Activated naive CD8-positive, alpha-beta T cell treated with anti-CD3 and anti-CD28 coated beads, Interleukin-2, amount 10 ng/mL, durations not matched to agents 7 days and 5 days (primary cell): ENCODE results near the gene IST1. TPM values are rescaled to one million over a fixed set of nuclear protein-coding genes. Genes with fewer than 3 reads are reported as not detected.
A peak's percentile ranks its signal among the peaks of the same experiment; 100 is the strongest.
"Not testable (repeated sequence)": the region's sequence is repeated elsewhere in the genome, so short reads cannot be mapped to it uniquely, and the experiment has no call there.

Experiments
- ATAC-seq: fragments of 150-1000 bp; cut with Tn5 transposase; one replicate; pipeline ENCODE4 v1.10.0; 2021; ENCODE audit warnings: low read depth, moderate library complexity
- POLR2A ChIA-PET: fragments of 350-600 bp; sonication (Branson Sonifier 250); formaldehyde crosslinking; loops from one replicate; lab custom pipeline; 2021; ENCODE audit warnings: antibody characterized with exemption; lab: Charles Lee
- DNase-seq: peaks from one replicate; pipeline ENCODE4 v3.0.0; 2021
- H3K27ac Mint-ChIP-seq: one replicate; pipeline ENCODE4 v1.8.0; 2022; ENCODE audit warnings: mild to moderate bottlenecking, mixed read lengths
- H3K27me3 Mint-ChIP-seq: one replicate; pipeline ENCODE4 v1.8.0; 2022; ENCODE audit warnings: mild to moderate bottlenecking, moderate library complexity, mixed read lengths
- H3K36me3 Mint-ChIP-seq: one replicate; pipeline ENCODE4 v1.8.0; 2021; ENCODE audit warnings: mild to moderate bottlenecking, mixed read lengths
- H3K4me1 Mint-ChIP-seq: one replicate; pipeline ENCODE4 v1.8.0; 2021; ENCODE audit warnings: mixed read lengths
- H3K4me3 Mint-ChIP-seq: one replicate; pipeline ENCODE4 v1.8.0; 2022; ENCODE audit warnings: mild to moderate bottlenecking, moderate library complexity, mixed read lengths
- H3K9me3 Mint-ChIP-seq: one replicate; pipeline ENCODE4 v1.8.0; 2021; ENCODE audit warnings: mixed read lengths
- total RNA-seq, 2 experiments: library from RNA; stranded (reverse); gene quantifications; one replicate each; pipeline ENCODE4 v1.2.3, GENCODE V29; 2021

IST1 gene
- total RNA-seq, 2 experiments from 2014 or later, result 228 to 248 TPM

DNA sequence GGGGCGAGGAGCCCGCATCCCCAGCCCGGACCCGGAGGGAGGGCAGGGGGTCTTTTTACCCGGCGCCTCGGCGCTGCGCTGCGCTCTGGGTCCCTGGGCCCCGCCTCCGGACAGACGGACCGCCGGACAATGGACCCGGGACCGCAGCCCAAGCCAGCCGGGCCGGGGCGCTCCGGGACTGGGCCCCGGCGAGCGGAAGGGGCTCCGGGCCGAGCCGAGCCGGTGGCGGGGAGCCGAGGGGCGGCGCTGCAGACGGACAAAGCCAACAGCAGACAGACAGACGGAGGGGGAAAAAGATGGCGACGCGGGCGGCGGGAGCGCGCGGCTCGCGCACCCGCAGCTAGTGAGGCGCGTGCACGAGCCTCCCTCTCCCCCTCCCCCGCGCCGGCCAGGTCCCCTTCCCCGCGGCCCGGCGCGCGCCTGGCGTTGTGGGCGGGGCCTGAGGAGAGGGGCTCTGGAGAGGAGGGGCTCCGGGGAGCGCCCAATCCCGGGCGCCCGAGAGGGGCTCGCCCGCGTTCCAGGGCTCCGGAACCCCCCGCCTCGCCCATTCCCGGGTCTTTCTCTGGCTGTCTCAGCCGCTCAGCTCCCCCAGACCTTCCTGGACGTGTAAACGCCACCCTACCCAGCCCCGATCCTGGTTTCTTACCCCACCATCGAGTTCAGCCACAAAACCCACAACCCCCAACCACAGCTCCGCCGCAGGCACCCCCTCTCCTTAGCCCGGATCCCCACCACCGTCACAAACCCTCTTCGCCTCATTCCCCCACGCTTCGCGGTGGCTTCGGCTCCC is 11.3 kb upstream of the IST1 start, which contains the start of gene ZNF821:
Gene ZNF821 (minus strand): TSS at position 334 of the 790 bp plus-strand sequence. CDS start 4,236 bp downstream, outside the sequence.
- ATAC-seq, result peak; percentile 48
- Mint-ChIP-seq H3K4me3 (peak within 1 kb of the TSS; percentile 90), H3K4me1 (peaks cover 41% of the 10 kb centered on the region), H3K9me3 (no peaks in the 10 kb centered on the region), H3K27ac (peak within 1 kb of the TSS; percentile 88), H3K36me3 (peaks cover 12% of the 10 kb centered on the region), H3K27me3 (peaks cover 31% of the 10 kb centered on the region)
- POLR2A ChIA-PET, result interaction anchor here (1.1 to 5.5 kb wide), 6 partner anchors 11 to 76 kb away, joined by 3 to 79 read pairs (median 12); partner anchors contain the start of genes AP1G1, ATXN1L and IST1
- peak; percentile 81 for DNase-seq

DNA sequence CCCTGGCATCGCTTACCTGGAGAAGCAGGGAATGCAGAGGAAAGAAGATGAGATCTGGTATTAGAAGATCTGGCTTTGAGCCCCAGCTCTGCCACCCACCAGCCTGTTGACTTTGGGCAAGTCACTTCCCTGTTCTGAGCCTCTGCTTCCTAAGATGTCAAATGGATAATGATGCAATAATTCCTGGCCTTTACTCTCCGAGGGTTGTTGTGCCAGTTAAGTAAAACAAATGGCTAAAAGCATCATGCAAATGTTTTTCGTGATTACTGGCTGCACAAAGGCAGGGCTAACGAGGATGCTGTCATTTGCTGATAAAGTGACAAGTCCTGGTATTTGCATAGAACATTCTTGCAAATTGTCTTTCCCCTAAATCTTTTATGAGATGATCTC is 10.1 kb upstream of the IST1 start:
- Mint-ChIP-seq H3K9me3 (no peaks in the 10 kb centered on the region), H3K27ac (peak overlapping the region; percentile 88), H3K4me3 (peak overlapping the region; percentile 90), H3K36me3 (peaks cover 1% of the 10 kb centered on the region), H3K4me1 (peaks cover 36% of the 10 kb centered on the region), H3K27me3 (peaks cover 28% of the 10 kb centered on the region)
- ATAC-seq (no peak), DNase-seq (no peak)
- POLR2A ChIA-PET, result interaction anchor here (0.8 to 5.5 kb wide), 2 partner anchors 10 to 320 kb away, joined by 3 to 79 read pairs; partner anchors contain the start of gene IST1

DNA sequence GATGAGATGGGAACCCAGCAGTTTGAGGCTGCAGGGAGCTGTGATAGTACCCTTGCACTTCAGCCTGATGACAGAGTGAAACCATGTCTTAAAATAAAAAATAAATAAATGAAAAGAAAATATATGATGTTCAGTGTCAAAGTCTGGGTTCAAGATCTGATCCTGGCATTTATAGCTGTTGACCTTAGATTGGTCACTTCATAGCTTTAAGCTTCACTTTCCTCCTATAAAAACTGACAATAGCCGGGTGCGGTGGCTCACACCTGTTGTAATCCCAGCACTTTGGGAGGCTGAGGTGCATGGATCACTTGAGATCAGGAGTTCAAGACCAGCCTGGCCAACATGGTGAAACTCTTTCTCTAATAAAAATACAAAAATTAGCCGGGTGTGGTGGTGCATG is 6.2 kb upstream of the IST1 start:
- no peak for ATAC-seq
- H3K27me3 Mint-ChIP-seq, result peaks cover 28% of the 10 kb centered on the region
- peaks cover 11% of the 10 kb centered on the region for H3K4me1 Mint-ChIP-seq
- POLR2A ChIA-PET, result no interaction called here
- DNase-seq, result no peak
- no peak overlapping the region for H3K4me3 Mint-ChIP-seq
- H3K27ac Mint-ChIP-seq, result no peak overlapping the region
- no peaks in the 10 kb centered on the region for H3K36me3 Mint-ChIP-seq
- no peaks in the 10 kb centered on the region for H3K9me3 Mint-ChIP-seq

DNA sequence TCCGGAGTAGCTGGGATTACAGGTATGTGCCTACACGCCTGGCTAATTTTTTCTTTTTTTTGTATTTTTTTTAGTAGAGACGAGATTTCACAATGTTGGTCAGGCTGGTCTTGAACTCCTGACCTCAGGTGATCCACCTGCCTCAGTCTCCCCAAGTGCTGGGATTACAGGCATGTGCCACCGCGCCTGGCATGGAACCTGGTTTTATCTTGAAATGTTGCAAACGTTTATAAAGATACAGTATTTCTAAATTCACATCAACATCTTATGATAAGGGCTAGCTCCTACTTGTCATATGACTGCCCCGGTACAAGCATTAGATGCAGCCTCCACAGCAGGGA is 1.5 kb upstream of the IST1 start:
- DNase-seq, result no peak
- POLR2A ChIA-PET, result interaction anchor here (0.7 to 3.8 kb wide), 7 partner anchors 11 to 99 kb away, joined by 3 to 79 read pairs (median 4); partner anchors contain the start of genes AP1G1 and ZNF821
- Mint-ChIP-seq H3K27me3 (peaks cover under 1% of the 10 kb centered on the region), H3K36me3 (peaks cover 7% of the 10 kb centered on the region), H3K4me1 (peaks cover 9% of the 10 kb centered on the region), H3K27ac (peak overlapping the region; percentile 95), H3K9me3 (no peaks in the 10 kb centered on the region), H3K4me3 (peak overlapping the region; percentile 94)
- ATAC-seq, result no peak

DNA sequence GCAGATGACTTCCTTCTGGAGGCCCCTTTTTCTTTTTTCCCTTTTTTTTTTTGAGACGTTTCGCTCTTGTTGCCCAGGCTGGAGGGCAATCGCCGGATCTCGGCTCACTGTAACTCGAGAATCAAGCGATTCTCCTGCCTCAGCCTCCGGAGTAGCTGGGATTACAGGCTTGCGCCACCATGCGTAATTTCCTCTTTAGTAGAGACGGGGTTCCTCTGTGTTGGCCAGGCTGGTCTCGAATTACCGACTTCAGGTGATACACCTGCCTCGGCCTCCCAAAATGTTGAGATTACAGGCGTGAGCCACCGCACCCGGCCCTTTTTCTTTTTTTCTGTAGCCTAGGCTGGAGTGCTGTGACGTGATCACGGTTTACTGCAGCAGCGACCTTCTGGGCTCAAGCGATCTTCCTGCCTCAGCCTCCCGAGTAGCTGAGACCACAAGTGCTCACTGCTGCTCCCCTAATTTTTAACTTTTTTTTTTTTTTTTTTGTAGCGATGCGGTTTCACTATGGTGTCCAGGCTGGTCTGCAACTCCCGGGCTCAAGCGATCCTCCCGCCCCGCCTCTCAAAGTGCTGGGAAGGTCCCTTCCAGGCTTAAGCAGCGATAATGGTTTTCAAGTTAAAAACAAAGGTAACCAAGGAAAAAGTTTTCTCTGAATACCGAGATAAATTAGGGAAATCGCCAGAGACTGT is 956 bp upstream of the IST1 start:
- no peaks in the 10 kb centered on the region for H3K27me3 Mint-ChIP-seq
- DNase-seq (peak; percentile 51), ATAC-seq (peak; percentile 6)
- H3K36me3 Mint-ChIP-seq, result peaks cover 8% of the 10 kb centered on the region
- H3K9me3 Mint-ChIP-seq, result no peaks in the 10 kb centered on the region
- H3K4me3 Mint-ChIP-seq, result peak overlapping the region; percentile 94
- peak overlapping the region; percentile 95 for H3K27ac Mint-ChIP-seq
- POLR2A ChIA-PET, result interaction anchor here (0.6 to 3.8 kb wide), 10 partner anchors 11 to 99 kb away, joined by 3 to 79 read pairs (median 4); partner anchors contain the start of genes AP1G1, ATXN1L and ZNF821
- H3K4me1 Mint-ChIP-seq, result peaks cover 12% of the 10 kb centered on the region

DNA sequence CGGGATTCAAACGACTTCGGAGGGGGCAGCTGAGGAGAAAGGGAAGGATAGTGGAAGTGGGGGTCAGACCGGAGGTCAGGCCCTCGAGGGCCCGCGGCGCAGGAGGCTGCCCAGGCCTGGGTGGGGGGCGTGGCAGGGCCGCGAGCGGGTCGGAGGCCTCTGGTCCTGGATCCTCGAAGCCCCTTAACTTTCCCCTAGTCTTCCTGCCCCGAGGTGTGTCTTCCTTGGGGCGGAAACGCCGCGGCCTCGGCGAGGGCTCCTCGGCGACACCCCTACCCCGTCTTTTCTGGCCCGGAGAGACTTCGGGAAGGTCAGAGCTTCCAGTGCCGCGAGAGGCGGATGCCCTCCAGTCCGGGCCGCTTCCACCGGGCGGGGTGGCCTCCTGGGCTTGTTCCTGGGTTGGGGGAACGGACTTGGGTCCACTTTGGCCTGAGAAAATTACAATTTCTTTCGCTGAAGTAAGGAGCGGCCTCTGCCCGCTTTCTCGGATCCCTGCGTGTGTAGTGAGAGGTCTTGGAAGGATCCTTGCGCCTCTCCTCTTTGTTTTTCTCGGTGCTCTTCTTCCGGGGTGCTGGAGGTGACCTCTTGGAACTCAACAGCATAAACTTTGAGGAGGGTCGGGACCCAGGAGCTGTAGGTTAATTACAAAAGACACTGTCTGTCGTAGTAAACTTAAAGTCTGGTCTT is 491 bp downstream of the IST1 start:
- peaks cover 12% of the 10 kb centered on the region for H3K36me3 Mint-ChIP-seq

DNA sequence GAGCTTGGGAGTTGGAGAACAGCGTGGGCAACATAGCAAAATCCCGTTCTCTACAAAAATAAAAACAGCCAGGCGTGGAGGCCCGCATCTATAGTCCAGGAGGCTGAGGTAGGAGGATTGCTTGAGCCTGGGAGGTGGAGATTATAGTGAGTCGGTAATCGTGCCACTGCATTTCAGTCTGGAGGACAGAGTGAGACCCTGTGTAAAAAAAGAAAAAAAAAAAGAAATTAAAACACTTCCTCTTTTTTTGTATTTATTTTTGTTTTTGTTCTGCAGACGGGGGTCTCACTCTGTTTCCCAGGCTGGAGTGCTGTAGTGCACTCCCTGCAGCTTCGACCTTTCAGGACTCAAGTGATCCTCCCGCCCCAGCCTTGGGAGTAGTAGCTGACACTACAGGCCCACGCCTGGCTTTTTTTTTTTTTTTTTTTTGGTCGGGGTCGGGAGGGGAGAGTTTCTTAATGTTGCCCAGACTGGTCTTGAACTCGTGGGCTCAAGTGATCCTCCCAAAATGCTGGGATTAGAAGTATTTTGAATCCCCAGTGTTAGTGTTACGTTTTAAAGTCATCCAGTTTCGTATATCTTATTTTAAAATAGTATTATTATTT is 1.5 kb downstream of the IST1 start:
- Mint-ChIP-seq H3K36me3 (peaks cover 12% of the 10 kb centered on the region), H3K27me3 (no peaks in the 10 kb centered on the region), H3K4me3 (peak overlapping the region; percentile 94), H3K4me1 (peaks cover 22% of the 10 kb centered on the region), H3K9me3 (no peaks in the 10 kb centered on the region), H3K27ac (peak overlapping the region; percentile 70)
- ATAC-seq (no peak), DNase-seq (no peak)
- POLR2A ChIA-PET, result interaction anchor here (1.6 to 3.8 kb wide), 5 partner anchors 9 to 121 kb away, joined by 3 to 79 read pairs (median 7); partner anchors contain the start of genes ATXN1L and ZNF821

More for the DNA sequence above, 491 bp downstream of the IST1 start:
- Mint-ChIP-seq H3K27me3 (no peaks in the 10 kb centered on the region), H3K4me3 (peak overlapping the region; percentile 94), H3K27ac (peak overlapping the region; percentile 95), H3K9me3 (no peaks in the 10 kb centered on the region), H3K4me1 (peaks cover 18% of the 10 kb centered on the region)
- DNase-seq (no peak), ATAC-seq (peak; percentile 21)
- POLR2A ChIA-PET, result interaction anchor here (1.0 to 3.8 kb wide), 7 partner anchors 10 to 120 kb away, joined by 3 to 79 read pairs (median 7); partner anchors contain the start of genes AP1G1, ATXN1L and ZNF821

DNA sequence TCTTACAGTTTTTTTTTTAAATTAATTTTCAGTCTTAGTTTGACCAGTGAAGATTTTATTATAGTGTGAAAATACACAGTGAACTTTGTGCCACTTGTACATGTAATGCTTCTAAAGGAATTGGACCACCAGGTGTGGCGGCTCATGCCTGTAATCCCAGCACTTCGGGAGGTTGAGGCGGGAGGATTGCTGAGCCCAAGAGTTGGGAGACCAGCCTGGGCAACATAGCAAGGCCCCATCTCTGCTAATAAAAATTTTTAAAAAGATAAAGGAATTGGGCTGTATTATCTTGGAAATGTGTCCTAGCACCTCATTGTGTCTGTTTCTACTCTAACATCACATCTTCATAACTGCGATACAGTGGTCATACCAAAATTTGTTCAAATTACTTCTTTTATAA is 3.8 kb downstream of the IST1 start:
- no peak overlapping the region for H3K27ac Mint-ChIP-seq
- H3K36me3 Mint-ChIP-seq, result peaks cover 17% of the 10 kb centered on the region
- POLR2A ChIA-PET, result interaction anchor here (0.7 kb wide), 1 partner anchor 90 kb away, joined by 7 read pairs; no protein-coding TSS in a partner anchor
- peaks cover 28% of the 10 kb centered on the region for H3K4me1 Mint-ChIP-seq
- DNase-seq (no peak), ATAC-seq (no peak)
- H3K9me3 Mint-ChIP-seq, result no peaks in the 10 kb centered on the region
- no peaks in the 10 kb centered on the region for H3K27me3 Mint-ChIP-seq
- no peak overlapping the region for H3K4me3 Mint-ChIP-seq

DNA sequence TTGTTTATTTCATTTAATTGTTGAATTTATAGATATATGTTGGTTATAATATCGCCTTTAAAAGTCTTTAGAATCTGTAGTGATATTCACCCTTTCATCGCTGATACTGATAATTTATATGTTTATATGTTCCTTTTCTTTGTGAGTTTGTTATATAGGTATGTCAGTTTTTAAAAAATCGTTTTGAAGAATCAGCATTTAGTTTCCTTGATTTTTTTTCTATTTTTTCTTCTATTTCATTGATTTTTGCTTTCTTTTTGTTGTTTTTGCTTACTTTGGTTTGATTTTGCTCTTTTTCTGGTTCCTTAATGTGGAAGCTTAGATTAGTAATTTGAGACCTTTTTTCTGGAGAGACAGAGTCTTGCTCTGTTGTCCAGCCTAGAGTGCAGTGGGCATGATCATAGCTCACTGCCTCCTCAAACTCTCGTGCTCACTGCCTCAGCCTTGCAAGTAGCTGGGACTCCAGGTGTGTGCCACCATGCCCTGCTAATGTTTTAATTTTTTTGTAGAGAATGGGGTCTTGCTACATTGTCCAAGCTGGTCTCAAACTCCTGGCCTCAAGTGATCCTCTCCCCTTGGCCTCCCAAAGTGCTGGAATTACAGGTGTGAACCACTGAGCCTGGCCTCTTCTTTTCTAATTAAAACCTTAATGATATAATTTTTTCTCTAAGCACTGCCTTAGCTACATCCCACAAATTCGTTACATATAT is 7.5 kb downstream of the IST1 start:
- Mint-ChIP-seq H3K4me3 (no peak overlapping the region), H3K4me1 (peaks cover 30% of the 10 kb centered on the region), H3K27ac (no peak overlapping the region), H3K36me3 (peaks cover 17% of the 10 kb centered on the region), H3K9me3 (no peaks in the 10 kb centered on the region), H3K27me3 (no peaks in the 10 kb centered on the region)
- POLR2A ChIA-PET, result no interaction called here
- DNase-seq (no peak), ATAC-seq (no peak)

DNA sequence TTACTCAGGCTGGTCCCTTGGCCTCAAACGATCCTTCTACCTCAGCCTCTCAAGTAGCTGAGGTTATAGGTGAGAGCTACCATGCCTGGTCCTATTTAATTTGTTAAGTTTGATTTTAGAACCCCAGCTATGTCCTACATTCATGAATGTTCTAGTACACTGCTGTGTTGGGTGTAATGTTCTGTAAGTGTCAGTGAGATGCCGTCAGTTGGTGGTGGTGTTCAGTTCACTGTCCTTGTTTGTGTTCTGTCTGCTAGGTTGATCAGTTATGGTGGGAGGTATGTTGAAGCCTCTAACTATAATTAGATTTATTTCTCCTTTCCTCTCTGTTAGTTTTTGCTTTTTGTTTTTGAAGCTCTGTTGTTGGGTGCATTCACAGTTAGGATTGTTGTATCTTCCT is 8.3 kb downstream of the IST1 start:
- ATAC-seq (no peak), DNase-seq (no peak)
- H3K27ac Mint-ChIP-seq, result no peak overlapping the region
- POLR2A ChIA-PET, result no interaction called here
- peaks cover 18% of the 10 kb centered on the region for H3K36me3 Mint-ChIP-seq
- no peaks in the 10 kb centered on the region for H3K9me3 Mint-ChIP-seq
- no peak overlapping the region for H3K4me3 Mint-ChIP-seq
- peaks cover 34% of the 10 kb centered on the region for H3K4me1 Mint-ChIP-seq
- no peaks in the 10 kb centered on the region for H3K27me3 Mint-ChIP-seq

DNA sequence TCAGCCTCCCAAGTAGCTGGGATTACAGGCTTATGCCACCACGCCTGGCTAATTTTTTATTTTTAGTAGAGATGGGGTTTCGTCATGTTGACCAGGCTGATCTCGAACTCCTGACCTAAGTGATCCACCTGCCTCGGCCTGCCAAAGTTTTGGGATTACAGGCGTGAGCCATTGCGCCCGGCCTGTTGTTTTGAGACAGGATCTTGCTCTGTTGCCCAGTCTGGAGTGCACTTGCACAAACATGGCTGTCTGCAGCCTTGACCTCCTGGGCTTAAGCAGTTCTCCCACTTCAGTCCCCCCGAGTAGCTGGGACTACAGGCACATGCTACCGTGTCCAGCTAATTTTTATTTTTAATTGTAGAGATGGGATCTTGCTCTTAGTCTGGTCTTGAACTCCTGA is 8.9 kb downstream of the IST1 start:
- ATAC-seq (no peak), DNase-seq (no peak)
- peaks cover 34% of the 10 kb centered on the region for H3K4me1 Mint-ChIP-seq
- no peak overlapping the region for H3K27ac Mint-ChIP-seq
- no peaks in the 10 kb centered on the region for H3K27me3 Mint-ChIP-seq
- no peaks in the 10 kb centered on the region for H3K9me3 Mint-ChIP-seq
- peaks cover 22% of the 10 kb centered on the region for H3K36me3 Mint-ChIP-seq
- no peak overlapping the region for H3K4me3 Mint-ChIP-seq
- POLR2A ChIA-PET, result interaction anchor here (1.0 kb wide), 1 partner anchor 189 kb away, joined by 3 read pairs; the partner anchor contains the start of genes DHX38 and TXNL4B

DNA sequence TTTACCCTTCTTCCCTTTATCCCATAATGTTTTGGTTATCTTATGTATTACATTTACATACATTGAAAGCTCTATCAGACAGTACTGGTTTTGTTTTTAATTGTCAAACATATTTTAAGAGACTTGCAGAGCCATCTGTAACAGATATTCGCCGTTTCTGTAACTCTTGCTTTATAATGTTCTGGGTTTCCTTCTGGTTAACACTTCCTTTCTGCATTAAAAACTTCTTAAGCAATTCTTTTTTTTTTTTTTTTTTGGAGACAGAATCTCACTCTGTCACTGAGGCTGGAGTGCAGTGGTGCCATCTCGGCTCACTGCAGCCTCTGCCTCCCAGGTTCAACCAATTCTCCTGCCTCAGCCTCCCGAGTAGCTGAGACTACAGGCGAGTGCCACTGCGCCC is 10.4 kb downstream of the IST1 start:
- ATAC-seq, result peak; percentile 30
- peaks cover 27% of the 10 kb centered on the region for H3K4me1 Mint-ChIP-seq
- H3K36me3 Mint-ChIP-seq, result peaks cover 23% of the 10 kb centered on the region
- not testable (repeated sequence) for DNase-seq, H3K27me3 Mint-ChIP-seq, H3K9me3 Mint-ChIP-seq
- POLR2A ChIA-PET, result interaction anchor here (2.2 kb wide), 1 partner anchor 10 kb away, joined by 8 read pairs; the partner anchor contains the start of gene IST1
- peak overlapping the region; percentile 35 for H3K27ac Mint-ChIP-seq
- H3K4me3 Mint-ChIP-seq, result peak overlapping the region; percentile 73
